Endothelial cell of umbilical vein (primary cell): ENCODE data around the gene SPATA31E1. TPM values are rescaled to one million over a fixed set of nuclear protein-coding genes. Genes with fewer than 3 reads are reported as not detected.

Experiments used
- BruUV-seq: library from RNA; stranded (reverse); fragments of 400-500 nt; replicated peaks from 2 replicates; lab custom pipeline; 2021; lab: Mats Ljungman, UMichigan
- CTCF ChIA-PET: fragments of 300-600, 350-600 bp; sonication (Branson Sonifier 250); formaldehyde crosslinking; loops from one replicate; lab custom pipeline; 2021; ENCODE audit warnings: antibody characterized with exemption, inconsistent platforms; lab: Charles Lee
- POLR2A ChIA-PET: fragments of 300-600, 350-600 bp; sonication (Branson Sonifier 250); formaldehyde crosslinking; loops from one replicate; lab custom pipeline; 2021; ENCODE audit warnings: antibody characterized with exemption, inconsistent platforms; lab: Charles Lee
- DNase-seq: peaks from one replicate; pipeline ENCODE4 v3.0.0-alpha.2; 2011; ENCODE audit warnings: low read depth, low spot score
- FAIRE-seq: peaks from 2 replicates; lab custom pipeline; 2011; peaks lifted over from hg19 to GRCh38; lab: Jason Lieb, UNC
- H2AFZ ChIP-seq: 2 replicates; pipeline ENCODE4 v1.6.0; 2012; ENCODE audit warnings: low read depth, low read length, control low read depth, inconsistent platforms
- H3K27ac ChIP-seq: 2 replicates; pipeline ENCODE4 v1.5.1; 2011; ENCODE audit warnings: low read depth, mild to moderate bottlenecking, control low read depth, low read length, moderate library complexity; ENCODE audit not compliant: insufficient read depth
- H3K27me3 ChIP-seq, 2 experiments: 2 replicates each; pipeline versions ENCODE4 v1.6.0 to v1.6.1; 2011; ENCODE audit warnings: low read length in 2 of 2, mixed read lengths in 1 of 2; ENCODE audit not compliant: control insufficient read depth in 2 of 2, insufficient read depth in 2 of 2
- H3K36me3 ChIP-seq, 2 experiments: 2 replicates in 1 of 2; 3 replicates in 1 of 2; pipeline ENCODE4 v1.5.1; 2011; ENCODE audit warnings: low read length in 2 of 2, mild to moderate bottlenecking in 1 of 2, moderate library complexity in 1 of 2; ENCODE audit not compliant: control insufficient read depth in 2 of 2, insufficient read depth in 2 of 2; ENCODE audit errors: extremely low read depth in 1 of 2
- H3K4me1 ChIP-seq: 3 replicates; pipeline ENCODE4 v1.5.1; 2011; ENCODE audit warnings: mild to moderate bottlenecking, low read length; ENCODE audit not compliant: control insufficient read depth, insufficient read depth; ENCODE audit errors: extremely low read depth
- H3K4me2 ChIP-seq: 2 replicates; pipeline ENCODE4 v1.6.1; 2011; ENCODE audit warnings: low read length, control low read depth, mixed read lengths; ENCODE audit not compliant: insufficient read depth
- H3K4me3 ChIP-seq, 3 experiments: fragments of 200-600 bp in 1 of 3; sonication (generic), shearing (Covaris generic) in 1 of 3; replicated peaks in 1 of 3; 2 replicates each; pipeline ENCODE4 v1.5.1; 2011 to 2016; ENCODE audit warnings: control low read depth in 3 of 3, low read length in 3 of 3, mild to moderate bottlenecking in 2 of 3, inconsistent platforms in 1 of 3, low read depth in 1 of 3, moderate library complexity in 1 of 3; ENCODE audit not compliant: insufficient read depth in 1 of 3
- H3K79me2 ChIP-seq: 2 replicates; pipeline ENCODE4 v1.6.0; 2012; ENCODE audit warnings: low read length, inconsistent platforms; ENCODE audit not compliant: control insufficient read depth, insufficient read depth
- H3K9ac ChIP-seq: replicated peaks from 2 replicates; pipeline ENCODE3; 2011; ENCODE audit warnings: low read length, control low read depth; ENCODE audit not compliant: insufficient read depth; ENCODE audit errors: extremely low read depth
- H3K9me1 ChIP-seq: replicated peaks from 3 replicates; pipeline ENCODE4 v1.6.0; 2011; ENCODE audit warnings: mild to moderate bottlenecking, low read length; ENCODE audit not compliant: control insufficient read depth, insufficient read depth; ENCODE audit errors: extremely low read depth
- H3K9me3 ChIP-seq: replicated peaks from 2 replicates; pipeline ENCODE4 v1.5.1; 2012; ENCODE audit warnings: low read length, inconsistent platforms; ENCODE audit not compliant: control insufficient read depth, insufficient read depth
- H4K20me1 ChIP-seq: replicated peaks from 2 replicates; pipeline ENCODE3; 2011; ENCODE audit warnings: mild to moderate bottlenecking, low read length; ENCODE audit not compliant: control insufficient read depth, insufficient read depth; ENCODE audit errors: extremely low read depth
- EZH2 ChIP-seq: IDR thresholded peaks from 2 replicates; pipeline ENCODE4 v1.6.1; 2012; ENCODE audit warnings: borderline replicate concordance, low read depth, mild to moderate bottlenecking, moderate library complexity, low read length, inconsistent platforms; ENCODE audit not compliant: severe bottlenecking
- FOS ChIP-seq: IDR thresholded peaks from 2 replicates; pipeline ENCODE4 v1.6.1; 2011; ENCODE audit warnings: mild to moderate bottlenecking, low read length, moderate library complexity, borderline replicate concordance; ENCODE audit not compliant: insufficient read depth
- GATA2 ChIP-seq: IDR thresholded peaks from 2 replicates; pipeline ENCODE4 v1.7.0; 2011; ENCODE audit warnings: low read depth, mild to moderate bottlenecking, moderate library complexity, mixed read lengths, low read length; ENCODE audit not compliant: insufficient read length, insufficient read depth
- JUN ChIP-seq: IDR thresholded peaks from 2 replicates; pipeline ENCODE4 v1.6.1; 2011; ENCODE audit warnings: borderline replicate concordance, low read depth; ENCODE audit not compliant: insufficient read length, insufficient read depth
- MYC ChIP-seq: IDR thresholded peaks from one replicate; pipeline ENCODE4 v1.6.1; 2011; ENCODE audit warnings: mild to moderate bottlenecking, low read depth, low read length
- POLR2A ChIP-seq: IDR thresholded peaks from 2 replicates; pipeline ENCODE4 v1.6.1; 2012; ENCODE audit warnings: low read depth, mild to moderate bottlenecking, control low read depth, low read length
- POLR2AphosphoS5 ChIP-seq: IDR thresholded peaks from 2 replicates; pipeline ENCODE4 v1.6.1; 2012; ENCODE audit warnings: low read depth, mild to moderate bottlenecking, control low read depth, low read length, moderate library complexity; ENCODE audit not compliant: insufficient read depth
- dilution Hi-C: fragments of 300-500 bp; cut with MboI; formaldehyde crosslinking; loops from one replicate; pipeline ENCODE4 v1.15.0; 2019; ENCODE audit warnings: low sequenced_read_pairs; ENCODE audit not compliant: extremely low pct_ligation_motif_present
- intact Hi-C: fragments of 100-400 bp; cut with micrococcal nuclease; formaldehyde crosslinking; loops from one replicate; pipeline ENCODE4 v1.10.0; 2022
- polyA plus RNA-seq, 4 experiments: library from polyadenylated mRNA; depleted of rRNA in 3 of 4; stranded (reverse) in 3 of 4; unstranded in 1 of 4; fragments of >200 nt; gene quantifications; 2 replicates each; pipeline versions ENCODE4 v1.2.1 to v1.2.3, GENCODE V29; 2011 to 2012; ENCODE audit warnings: missing spikeins in 1 of 4
- total RNA-seq: library from RNA; stranded (reverse); gene quantifications from 2 replicates; pipeline ENCODE4 v1.2.3, GENCODE V29; 2021
- TF ChIP-seq, protein P1 (sequence below): IDR thresholded peaks from 2 replicates; pipeline ENCODE4 v1.6.1; 2011; ENCODE audit not compliant: insufficient read depth, insufficient read length
- TF ChIP-seq, protein P2 (sequence below), 2 donors: IDR thresholded peaks; 1 replicate in 1 of 2; 2 replicates in 1 of 2; pipeline ENCODE4 v1.5.1; 2011; ENCODE audit warnings: low read length in 2 of 2, mild to moderate bottlenecking in 2 of 2, moderate library complexity in 2 of 2, control low read depth in 1 of 2, inconsistent platforms in 1 of 2, low read depth in 1 of 2; ENCODE audit not compliant: insufficient read depth in 1 of 2; ENCODE audit errors: extremely low read depth in 1 of 2

The SPATA31E1 gene
- total and polyA plus RNA-seq, 2 donors (not counting 3 experiments of a cell fraction or from before 2014, with no cell fraction given), result not detected

DNA sequence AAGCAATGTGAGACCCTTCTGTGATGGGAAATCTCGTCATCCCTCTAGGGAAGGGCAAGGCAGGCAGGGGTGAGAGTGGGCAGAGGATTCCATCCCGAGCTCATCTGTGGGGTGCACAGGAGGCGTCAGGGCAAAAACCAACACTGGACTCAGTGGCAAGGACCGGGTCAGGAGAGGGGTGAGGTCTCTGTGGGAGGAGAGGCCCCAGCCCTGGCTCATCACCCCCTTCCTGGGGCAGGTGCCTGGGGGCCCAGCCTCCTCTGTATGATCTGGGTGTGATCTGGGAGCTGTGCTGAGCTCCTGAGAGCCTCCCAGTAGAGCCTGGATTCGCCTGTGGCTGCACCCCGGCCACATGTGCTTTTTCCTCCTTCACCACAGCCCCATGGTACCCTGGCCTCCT, 597 bp downstream of the SPATA31E1 start:
- H3K79me2 ChIP-seq, result no peaks in the 10 kb centered on the region
- dilution Hi-C loops, result no loop called here
- DNase-seq (no peak), FAIRE-seq (no peak)
- no TSS peak for BruUV-seq
- intact Hi-C loops, result no loop called here
- no peaks in the 10 kb centered on the region for H3K27me3 ChIP-seq
- H3K9me3 ChIP-seq, result no peaks in the 10 kb centered on the region
- ChIA-PET POLR2A (no interaction called here), CTCF (interaction anchor here (1.6 kb wide), 1 partner anchor 195 kb away, joined by 3 read pairs; no protein-coding TSS in a partner anchor)
- no peak overlapping the region for H3K4me2 ChIP-seq
- no peaks in the 10 kb centered on the region for H3K9me1 ChIP-seq
- no peaks in the 10 kb centered on the region for H4K20me1 ChIP-seq
- H3K9ac ChIP-seq, result no peak overlapping the region
- no peak overlapping the region for H3K4me3 ChIP-seq
- no peaks in the 10 kb centered on the region for H3K36me3 ChIP-seq
- H2AFZ ChIP-seq, result no peak overlapping the region
- H3K27ac ChIP-seq, result no peak overlapping the region
- TF ChIP-seq, protein P1, sequence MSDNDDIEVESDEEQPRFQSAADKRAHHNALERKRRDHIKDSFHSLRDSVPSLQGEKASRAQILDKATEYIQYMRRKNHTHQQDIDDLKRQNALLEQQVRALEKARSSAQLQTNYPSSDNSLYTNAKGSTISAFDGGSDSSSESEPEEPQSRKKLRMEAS, result no peak
- TF ChIP-seq JUN (no peak), POLR2A (no peak), FOS (no peak), EZH2 (no peak), MYC (no peak), GATA2 (no peak), POLR2AphosphoS5 (no peak)
- TF ChIP-seq, protein P2, sequence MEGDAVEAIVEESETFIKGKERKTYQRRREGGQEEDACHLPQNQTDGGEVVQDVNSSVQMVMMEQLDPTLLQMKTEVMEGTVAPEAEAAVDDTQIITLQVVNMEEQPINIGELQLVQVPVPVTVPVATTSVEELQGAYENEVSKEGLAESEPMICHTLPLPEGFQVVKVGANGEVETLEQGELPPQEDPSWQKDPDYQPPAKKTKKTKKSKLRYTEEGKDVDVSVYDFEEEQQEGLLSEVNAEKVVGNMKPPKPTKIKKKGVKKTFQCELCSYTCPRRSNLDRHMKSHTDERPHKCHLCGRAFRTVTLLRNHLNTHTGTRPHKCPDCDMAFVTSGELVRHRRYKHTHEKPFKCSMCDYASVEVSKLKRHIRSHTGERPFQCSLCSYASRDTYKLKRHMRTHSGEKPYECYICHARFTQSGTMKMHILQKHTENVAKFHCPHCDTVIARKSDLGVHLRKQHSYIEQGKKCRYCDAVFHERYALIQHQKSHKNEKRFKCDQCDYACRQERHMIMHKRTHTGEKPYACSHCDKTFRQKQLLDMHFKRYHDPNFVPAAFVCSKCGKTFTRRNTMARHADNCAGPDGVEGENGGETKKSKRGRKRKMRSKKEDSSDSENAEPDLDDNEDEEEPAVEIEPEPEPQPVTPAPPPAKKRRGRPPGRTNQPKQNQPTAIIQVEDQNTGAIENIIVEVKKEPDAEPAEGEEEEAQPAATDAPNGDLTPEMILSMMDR (IDR thresholded peaks at IDR 0.05; ENCODE audit: extremely low read depth in 1 of 2, insufficient read depth in 1 of 2, low read depth in 1 of 2, low read length in 2 of 2), result no peak
- peaks cover 3% of the 10 kb centered on the region for H3K4me1 ChIP-seq
